GM23338 (cell line): ENCODE results near the gene ETF1. TPM values are rescaled to one million over a fixed set of nuclear protein-coding genes. Genes with fewer than 3 reads are reported as not detected.

Experiments used
- ATAC-seq: fragments of 200-7000 bp; cut with Tn5 transposase; 3 replicates; pipeline ENCODE4 v1.9.1; 2020
- DNase-seq: peaks from one replicate; pipeline ENCODE4 v3.0.0-alpha.2; 2015; ENCODE audit warnings: low spot score
- H2AFZ ChIP-seq: fragments of 200-600 bp; sonication (generic); 2 replicates; pipeline ENCODE4 v1.8.0; 2016; ENCODE audit warnings: antibody characterized with exemption, mild to moderate bottlenecking, moderate library complexity
- H3F3A ChIP-seq: fragments of 200-600 bp; sonication (generic); replicated peaks from 2 replicates; pipeline ENCODE4 v1.8.0; 2017; ENCODE audit warnings: antibody characterized with exemption, mixed run types, low read depth
- H3K27ac ChIP-seq: fragments of 200-600 bp; sonication (generic); 2 replicates; pipeline ENCODE4 v1.6.1; 2016; ENCODE audit warnings: low read depth
- H3K27me3 ChIP-seq: fragments of 200-600 bp; sonication (generic); 2 replicates; pipeline ENCODE4 v1.8.0; 2016; ENCODE audit warnings: mild to moderate bottlenecking, mixed run types, moderate library complexity; ENCODE audit not compliant: insufficient read depth
- H3K36me3 ChIP-seq: fragments of 200-600 bp; sonication (generic); 2 replicates; pipeline ENCODE4 v1.8.0; 2016; ENCODE audit warnings: mild to moderate bottlenecking; ENCODE audit not compliant: insufficient read depth
- H3K4me1 ChIP-seq: fragments of 200-600 bp; sonication (generic); 2 replicates; pipeline ENCODE4 v1.8.0; 2016; ENCODE audit warnings: mild to moderate bottlenecking, moderate library complexity; ENCODE audit not compliant: insufficient read depth
- H3K4me2 ChIP-seq: fragments of 200-600 bp; sonication (generic); 2 replicates; pipeline ENCODE4 v1.7.1; 2017; ENCODE audit warnings: mixed run types
- H3K4me3 ChIP-seq: fragments of 200-600 bp; sonication (generic); 2 replicates; pipeline ENCODE4 v1.6.1; 2016; ENCODE audit warnings: mixed run types
- H3K79me2 ChIP-seq: fragments of 200-600 bp; sonication (generic); replicated peaks from 2 replicates; pipeline ENCODE4 v1.8.0; 2017; ENCODE audit warnings: mild to moderate bottlenecking; ENCODE audit not compliant: insufficient read depth
- H3K9me2 ChIP-seq: fragments of 200-600 bp; sonication (generic); 2 replicates; pipeline ENCODE4 v1.8.0; 2017; ENCODE audit not compliant: insufficient read depth
- H4K20me1 ChIP-seq: fragments of 200-600 bp; sonication (generic); replicated peaks from 2 replicates; pipeline ENCODE4 v1.8.0; 2017; ENCODE audit warnings: mild to moderate bottlenecking; ENCODE audit not compliant: insufficient read depth
- H3K27ac Mint-ChIP-seq: 2 replicates; pipeline ENCODE4 v1.8.0; 2020; ENCODE audit warnings: inconsistent platforms, mild to moderate bottlenecking, moderate library complexity, mixed read lengths
- H3K27me3 Mint-ChIP-seq: 3 replicates; pipeline ENCODE4 v1.8.0; 2022; ENCODE audit warnings: low read depth, mild to moderate bottlenecking, moderate library complexity, mixed read lengths, inconsistent platforms; ENCODE audit not compliant: insufficient read depth, poor library complexity
- H3K36me3 Mint-ChIP-seq: 3 replicates; pipeline ENCODE4 v1.8.0; 2021; ENCODE audit warnings: low read depth, mild to moderate bottlenecking, inconsistent platforms, moderate library complexity, mixed read lengths
- H3K4me1 Mint-ChIP-seq: 3 replicates; pipeline ENCODE4 v1.8.0; 2020; ENCODE audit warnings: mild to moderate bottlenecking, inconsistent platforms, mixed read lengths
- H3K4me3 Mint-ChIP-seq: 3 replicates; pipeline ENCODE4 v1.8.0; 2021; ENCODE audit warnings: moderate library complexity, mild to moderate bottlenecking, inconsistent platforms, mixed read lengths
- H3K9me3 Mint-ChIP-seq: 3 replicates; pipeline ENCODE4 v1.8.0; 2020; ENCODE audit warnings: moderate library complexity, mild to moderate bottlenecking, inconsistent platforms, mixed read lengths
- CTCF ChIP-seq, 2 experiments: fragments of 200-600 bp in 1 of 2; sonication (generic) in 1 of 2; conservative IDR thresholded peaks; 2 replicates each; pipeline versions ENCODE4 v1.5.1 to v1.6.1; 2016 to 2017; ENCODE audit warnings: antibody characterized with exemption in 2 of 2, low read depth in 2 of 2, mild to moderate bottlenecking in 2 of 2, moderate library complexity in 1 of 2
- JUNB ChIP-seq: IDR thresholded peaks from one replicate; pipeline ENCODE4 v1.6.1; 2016; ENCODE audit warnings: antibody characterized with exemption; ENCODE audit not compliant: unreplicated experiment
- POLR2AphosphoS5 ChIP-seq: IDR thresholded peaks from 2 replicates; pipeline ENCODE4 v1.6.1; 2016; ENCODE audit warnings: antibody characterized with exemption, low read depth
- STAT1 ChIP-seq: IDR thresholded peaks from one replicate; pipeline ENCODE4 v1.6.1; 2016; ENCODE audit warnings: antibody characterized with exemption; ENCODE audit not compliant: unreplicated experiment
- ZNF462 ChIP-seq: fragments of 250-450 bp; sonication (Bioruptor Pico); IDR thresholded peaks from 2 replicates; pipeline ENCODE4 v1.5.0; 2020; ENCODE audit warnings: mild to moderate bottlenecking, moderate library complexity
- polyA plus RNA-seq: library from polyadenylated mRNA; unstranded; fragments of >200 nt; fragmentation: Nextera tagmentation; extraction: Ambion mirVana; gene quantifications from 2 replicates; pipeline ENCODE4 v1.2.1, GENCODE V29; 2016
- total RNA-seq: library from RNA; depleted of rRNA; stranded (reverse); fragments of >200 nt; shearing (Covaris generic); gene quantifications from 2 replicates; pipeline ENCODE4 v1.2.3, GENCODE V29; 2014

ETF1 gene
- total and polyA plus RNA-seq, 2 experiments from 2014 or later = 68.9 to 136 TPM

GRCh38 chr5:138573223-138573622 is 30.2 kb upstream of the ETF1 start (continued):
- TF ChIP-seq STAT1 (no peak), CTCF (conservative IDR thresholded peaks at IDR 0.05; ENCODE audit: low read depth in 2 of 2) (no peak), JUNB (no peak)

GRCh38 chr5:138570871-138571270 is 27.8 kb upstream of the ETF1 start:
- Mint-ChIP-seq H3K9me3 (peaks cover 7% of the 10 kb centered on the region; the same call in 2 of the 3 replicates), H3K27me3 (peaks cover 8% of the 10 kb centered on the region), H3K4me3 (no peak overlapping the region), H3K4me1 (peaks cover 9% of the 10 kb centered on the region), H3K36me3 (peaks cover 93% of the 10 kb centered on the region), H3K27ac (peak overlapping the region; percentile 80; the same call in 1 of the 2 replicates)
- peaks cover 80% of the 10 kb centered on the region for H3K36me3 ChIP-seq
- peaks cover 58% of the 10 kb centered on the region for H4K20me1 ChIP-seq
- no peak overlapping the region for H3K4me2 ChIP-seq
- no peaks in the 10 kb centered on the region for H3K9me2 ChIP-seq
- no peak for TF ChIP-seq ZNF462 (CRISPR knock-in tag)
- TF ChIP-seq POLR2AphosphoS5 = 0 out of 2 replicates have a peak, but pooled peaks have one; percentile 18
- peaks cover 6% of the 10 kb centered on the region for H3K4me1 ChIP-seq
- H3K27ac ChIP-seq = no peak overlapping the region
- H3K4me3 ChIP-seq = no peak overlapping the region
- no peaks in the 10 kb centered on the region for H3K27me3 ChIP-seq
- ATAC-seq = no peak
- no peak overlapping the region for H2AFZ ChIP-seq
- DNase-seq = no peak
- peaks cover 94% of the 10 kb centered on the region for H3K79me2 ChIP-seq
- H3F3A ChIP-seq = peaks cover 45% of the 10 kb centered on the region
